Right renal pelvis (tissue), 4 donors: ENCODE measurements around the gene EGFR. TPM values are rescaled to one million over a fixed set of nuclear protein-coding genes. Genes with fewer than 3 reads are reported as not detected.

ENCODE experiments used
- DNase-seq, 4 donors: peaks; one replicate each; pipeline ENCODE4 v3.0.0-alpha.2; 2013; ENCODE audit warnings: low read depth in 4 of 4, low spot score in 3 of 4, missing footprints in 1 of 4
- polyA plus RNA-seq, 4 donors: library from polyadenylated mRNA; unstranded; fragments of 120-200 nt; gene quantifications; one replicate each; pipeline ENCODE4 v1.2.1, GENCODE V29; 2013; ENCODE audit not compliant: insufficient read length in 4 of 4

Gene EGFR
- polyA plus RNA-seq, 4 donors, result 27.3 to 37.0 (median 32.8) TPM

DNA sequence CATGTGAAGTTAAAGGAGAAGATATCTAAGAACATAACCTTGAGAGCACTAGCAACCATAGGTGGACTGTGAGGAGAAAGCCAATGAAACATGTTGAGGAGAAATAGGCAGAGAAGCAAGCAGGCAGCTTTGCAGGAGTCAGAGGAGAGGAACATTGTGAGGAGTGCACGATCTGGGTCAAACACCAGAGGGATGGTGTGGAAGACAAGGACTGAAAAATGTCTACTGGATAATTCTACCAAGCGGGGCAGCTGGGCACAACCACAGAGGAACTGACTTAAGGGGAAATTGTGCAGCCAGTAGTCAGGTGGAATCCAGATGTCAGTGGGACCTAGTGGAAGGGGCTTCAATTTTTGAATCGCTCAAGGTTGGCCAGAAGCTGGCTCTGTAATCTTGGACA is 234.4 kb downstream of the EGFR start:
- DNase-seq, result no peak

DNA sequence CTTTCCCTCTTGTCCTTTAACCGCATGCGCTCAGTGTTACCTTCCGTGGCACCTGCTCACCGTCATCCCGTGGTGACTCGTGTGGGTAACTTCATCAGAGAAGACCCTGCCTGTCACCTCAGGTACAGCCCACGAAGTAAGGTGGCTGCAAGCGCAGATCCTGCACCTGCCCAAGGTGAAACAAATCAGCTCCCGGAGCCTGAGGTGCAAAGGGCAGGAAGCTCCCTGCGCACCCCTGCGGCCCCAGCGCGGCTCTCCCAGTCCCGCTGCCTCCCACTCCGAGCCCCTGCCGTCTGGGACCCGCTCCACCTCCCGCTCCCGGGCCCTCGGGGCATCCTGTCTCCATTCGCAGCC is 235.4 kb downstream of the EGFR start:
- DNase-seq, result no peak

- DNase-seq, result peak; percentile 69 to 81 (median 70)
Observed at GRCh38 chr7:55254596-55255495, 236.0 kb downstream of the EGFR start.

DNA sequence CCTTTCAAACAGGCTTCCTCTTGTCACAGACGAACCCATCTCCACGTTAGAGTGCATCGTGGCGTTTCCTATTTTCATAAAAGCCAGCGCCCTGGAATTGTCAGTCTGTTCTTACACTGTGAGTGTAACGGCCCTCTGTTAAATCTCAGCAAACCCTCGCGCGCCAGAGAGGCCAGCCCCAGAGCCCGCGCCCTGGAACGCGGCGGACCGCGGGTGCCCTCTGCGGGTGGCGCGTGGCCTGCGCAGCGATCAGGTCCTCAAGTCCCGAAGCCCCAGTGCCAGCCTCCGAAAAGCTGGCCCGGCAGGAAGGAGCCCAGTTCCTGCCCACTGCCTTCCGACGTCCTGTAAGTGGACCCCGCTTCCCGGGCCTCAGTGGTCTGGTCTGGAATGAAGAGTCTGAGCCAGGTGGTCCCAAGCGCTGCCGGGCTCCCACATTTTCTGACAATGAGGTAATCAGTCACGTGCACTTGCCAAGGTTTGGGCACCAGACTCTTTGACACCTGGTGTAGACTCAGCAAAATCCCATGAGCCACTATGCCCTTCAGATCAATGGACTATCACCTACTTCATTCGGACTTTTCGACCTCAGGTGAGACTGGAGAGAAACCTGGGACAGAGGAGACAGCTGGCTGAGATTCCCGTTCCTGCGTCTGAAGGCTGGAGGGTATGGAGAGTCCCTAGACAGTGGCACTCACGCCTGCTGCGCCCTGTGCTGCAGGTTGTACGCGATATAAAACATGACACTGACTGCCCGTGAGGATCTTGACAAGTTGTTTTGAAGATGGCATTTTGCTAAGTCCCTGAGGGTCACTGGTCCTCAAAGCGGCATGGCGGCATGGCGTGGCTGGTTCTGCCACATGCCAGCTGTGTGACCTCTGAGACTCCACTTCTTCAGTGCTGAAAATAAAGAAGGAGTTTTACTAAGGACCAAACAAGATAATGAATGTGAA is 237.0 kb downstream of the EGFR start:
- DNase-seq, result peak; percentile 61 to 71 (median 68)

- no peak for DNase-seq
Observed at GRCh38 chr7:55258631-55259030, 239.8 kb downstream of the EGFR start.

DNA sequence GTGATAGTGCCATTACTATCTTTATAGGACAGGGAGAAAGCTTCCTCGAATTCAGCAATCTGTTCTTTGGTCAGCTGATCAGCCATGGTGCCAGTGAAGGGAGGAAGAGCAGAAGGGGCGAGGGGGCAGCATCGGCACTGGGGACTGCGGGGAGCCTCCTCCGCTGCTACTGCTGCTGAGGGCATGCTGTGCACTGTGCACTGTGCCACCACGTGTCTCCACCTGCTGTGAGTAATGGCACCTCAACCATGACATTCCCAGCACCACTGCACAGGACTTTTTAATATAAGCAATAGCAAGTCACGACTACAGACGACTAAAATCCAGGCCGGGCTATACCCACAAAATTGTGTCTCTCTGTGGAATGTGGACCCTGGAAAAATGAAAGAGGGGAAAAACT is 241.4 kb downstream of the EGFR start:
- no peak for DNase-seq

DNA sequence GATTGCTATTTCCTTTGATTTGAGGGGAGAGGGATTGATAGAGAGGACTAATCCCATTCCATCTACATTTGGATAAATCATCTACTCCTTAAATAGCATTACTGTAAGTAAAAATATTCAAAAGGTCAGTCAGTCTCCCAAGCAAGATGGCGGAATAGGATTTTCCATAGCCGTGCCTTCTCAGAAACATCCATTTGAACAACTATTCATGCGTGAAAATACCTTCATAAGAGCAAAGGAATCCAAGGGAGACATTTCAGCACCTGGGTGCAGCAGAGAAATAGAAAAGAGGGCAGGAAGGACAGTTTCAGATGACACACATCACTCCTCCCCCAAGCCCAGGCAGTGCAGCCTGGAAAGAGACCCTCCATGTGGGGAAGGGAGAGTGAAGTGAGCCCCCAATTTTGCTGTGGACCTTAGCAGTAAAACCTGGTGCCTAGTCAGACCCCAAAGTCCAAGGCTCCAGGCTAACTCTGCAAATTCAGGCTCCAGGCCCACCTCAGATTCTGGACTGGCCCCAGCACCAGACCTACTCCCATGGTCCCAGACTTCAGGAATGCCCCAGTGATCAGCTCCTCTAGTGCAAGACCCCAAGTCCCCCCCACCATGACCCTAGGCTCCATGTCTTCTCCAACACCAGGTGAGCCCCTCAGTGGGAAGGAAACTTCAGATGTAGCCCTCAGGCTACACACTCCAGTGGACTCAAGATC is 242.0 kb downstream of the EGFR start:
- no peak for DNase-seq
